ENCODE measurements around the gene PEX7.
"Not testable (repeated sequence)": the region's sequence is repeated elsewhere in the genome, so short reads cannot be mapped to it uniquely, and the experiment has no call there.

Gene PEX7, protein sequence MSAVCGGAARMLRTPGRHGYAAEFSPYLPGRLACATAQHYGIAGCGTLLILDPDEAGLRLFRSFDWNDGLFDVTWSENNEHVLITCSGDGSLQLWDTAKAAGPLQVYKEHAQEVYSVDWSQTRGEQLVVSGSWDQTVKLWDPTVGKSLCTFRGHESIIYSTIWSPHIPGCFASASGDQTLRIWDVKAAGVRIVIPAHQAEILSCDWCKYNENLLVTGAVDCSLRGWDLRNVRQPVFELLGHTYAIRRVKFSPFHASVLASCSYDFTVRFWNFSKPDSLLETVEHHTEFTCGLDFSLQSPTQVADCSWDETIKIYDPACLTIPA

GRCh38 chr6:136822376-136823127 lies at the start of gene PEX7:
PEX7 (plus strand) TSS chr6:136822592; CDS start chr6:136822666, 74 bp downstream.
- DNase-seq, result peak; percentile 97

GRCh38 chr6:136772685-136773472 lies 49.5 kb upstream of the PEX7 start:
- no peak for DNase-seq

DNA sequence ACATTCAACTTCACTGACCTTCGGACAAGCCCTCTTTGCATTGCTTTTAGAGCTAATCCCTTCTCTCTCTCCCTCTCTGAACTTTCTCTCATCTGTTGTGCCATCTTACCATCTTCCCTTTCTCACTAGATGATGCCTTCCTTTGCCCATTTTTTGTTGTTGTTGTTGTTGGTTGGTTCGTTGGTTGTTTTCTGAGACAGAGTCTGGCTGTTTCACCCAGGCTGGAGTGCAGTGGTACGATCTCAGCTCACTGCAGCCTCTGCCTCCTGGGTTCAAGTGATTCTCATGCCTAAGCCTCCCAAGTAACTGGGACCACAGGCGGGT lies 49.0 kb upstream of the PEX7 start:
- DNase-seq, result no peak

DNA sequence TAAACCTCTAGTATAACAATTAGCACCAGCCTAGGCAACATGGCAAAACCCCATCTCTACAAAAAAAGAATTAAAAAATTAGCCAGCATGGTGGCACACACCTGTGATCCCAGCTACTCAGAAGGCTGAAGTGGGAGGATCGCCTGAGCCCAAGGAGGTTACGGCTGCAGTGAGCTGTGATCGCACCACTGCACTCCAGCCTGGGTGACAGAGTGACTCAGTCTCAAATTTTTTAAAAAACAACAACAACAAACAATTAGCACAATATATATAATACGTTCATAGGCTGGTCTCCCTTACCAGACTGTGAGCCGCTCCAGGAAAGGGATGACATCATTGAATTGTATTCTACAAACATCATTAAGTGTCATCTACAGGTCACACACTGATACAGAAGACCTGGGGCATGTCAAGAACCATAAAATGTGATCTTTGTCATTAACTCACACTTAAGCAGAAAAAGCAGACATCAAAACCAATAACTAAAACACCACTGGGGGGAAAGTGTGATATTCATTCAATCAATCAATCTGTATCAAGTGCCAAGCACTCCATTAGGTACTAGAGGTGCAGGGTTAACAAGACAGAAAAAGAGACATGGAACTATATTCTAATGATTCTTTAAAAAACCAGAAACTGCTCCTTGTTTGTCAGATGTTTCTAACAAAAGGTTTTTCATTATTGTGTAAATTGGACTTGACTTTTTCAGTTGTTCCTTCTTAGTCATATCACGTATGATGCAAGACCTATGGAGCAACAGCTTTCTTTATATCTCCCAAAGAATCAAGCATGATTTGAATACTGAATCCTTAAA lies 48.0 kb upstream of the PEX7 start:
- DNase-seq, result no peak

- no peak for DNase-seq
Observed at GRCh38 chr6:136775081-136775480, 47.3 kb upstream of the PEX7 start.

GRCh38 chr6:136775548-136775947 lies 46.8 kb upstream of the PEX7 start:
- no peak for DNase-seq

DNA sequence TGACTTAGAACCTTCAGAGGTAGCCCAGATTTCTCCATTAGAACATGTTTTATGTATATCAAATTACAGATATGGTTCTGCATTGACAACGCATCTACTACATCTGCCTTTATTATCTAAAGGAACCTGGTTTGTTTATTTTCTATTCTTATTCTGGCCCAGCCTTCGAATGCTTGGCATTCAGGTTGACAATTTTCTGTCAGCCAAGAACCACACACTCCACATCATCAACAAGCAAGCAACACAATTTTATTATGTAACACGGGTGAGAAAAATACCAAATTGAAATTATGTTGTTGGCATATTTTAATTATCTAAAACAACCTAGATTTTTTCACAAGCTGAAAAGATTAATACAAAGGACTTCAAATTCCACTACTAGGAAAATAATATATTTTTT lies 44.7 kb upstream of the PEX7 start:
- no peak for DNase-seq

GRCh38 chr6:136779682-136780081 lies 42.7 kb upstream of the PEX7 start:
- DNase-seq, result no peak

DNA sequence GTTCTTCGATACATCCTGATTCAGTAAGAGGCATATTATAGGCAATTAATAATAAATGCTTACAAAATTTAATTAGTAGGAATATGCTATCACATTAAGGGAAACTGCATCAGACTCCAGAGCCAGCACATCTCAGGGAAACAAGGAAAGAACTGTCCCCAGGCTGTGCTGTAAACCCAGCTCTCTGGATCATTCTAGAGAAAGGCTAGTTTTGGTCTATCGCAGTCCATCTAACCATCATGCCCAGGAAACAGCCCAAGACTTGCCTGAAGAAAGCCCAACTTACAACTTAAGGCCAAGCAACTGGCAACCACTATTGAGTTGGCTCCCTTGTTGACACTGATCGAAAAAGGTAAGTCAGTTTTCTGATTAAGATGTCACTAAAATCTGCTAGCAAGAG lies 41.4 kb upstream of the PEX7 start:
- no peak for DNase-seq

DNA sequence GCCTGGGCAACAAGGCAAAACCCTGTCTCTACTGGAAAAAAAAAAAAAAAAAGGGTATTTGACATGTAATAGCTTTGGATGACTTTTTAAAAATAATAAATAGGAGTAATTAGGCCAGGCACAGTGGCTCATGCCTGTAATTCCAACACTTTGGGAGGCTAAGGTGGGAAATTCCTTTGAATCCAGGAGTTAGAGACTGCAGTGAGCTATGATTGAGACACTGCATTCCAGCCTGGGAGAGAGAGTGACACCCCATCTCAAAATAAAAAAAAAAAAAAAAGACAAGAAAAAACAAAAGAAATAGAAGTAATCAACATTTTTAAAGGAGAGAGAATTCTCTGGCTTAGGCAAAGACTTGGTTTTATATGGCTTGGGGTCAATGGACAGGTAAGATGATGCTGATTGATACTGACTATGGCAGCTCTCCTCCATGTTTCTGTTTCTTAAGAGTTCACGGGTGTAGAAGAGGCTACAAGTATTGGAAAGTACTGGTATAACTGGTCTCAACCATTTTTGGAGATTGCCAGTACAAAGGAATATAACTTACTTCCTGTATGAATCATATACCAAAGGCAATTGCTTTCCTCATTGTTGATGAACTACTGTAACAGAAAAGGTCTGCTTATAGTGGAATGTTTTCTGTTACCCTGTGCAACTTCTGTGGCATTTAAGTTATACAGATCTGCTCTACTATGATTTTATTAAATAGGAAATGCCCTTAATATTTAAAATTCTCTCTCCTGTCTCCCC lies 40.2 kb upstream of the PEX7 start:
- DNase-seq, result no peak

DNA sequence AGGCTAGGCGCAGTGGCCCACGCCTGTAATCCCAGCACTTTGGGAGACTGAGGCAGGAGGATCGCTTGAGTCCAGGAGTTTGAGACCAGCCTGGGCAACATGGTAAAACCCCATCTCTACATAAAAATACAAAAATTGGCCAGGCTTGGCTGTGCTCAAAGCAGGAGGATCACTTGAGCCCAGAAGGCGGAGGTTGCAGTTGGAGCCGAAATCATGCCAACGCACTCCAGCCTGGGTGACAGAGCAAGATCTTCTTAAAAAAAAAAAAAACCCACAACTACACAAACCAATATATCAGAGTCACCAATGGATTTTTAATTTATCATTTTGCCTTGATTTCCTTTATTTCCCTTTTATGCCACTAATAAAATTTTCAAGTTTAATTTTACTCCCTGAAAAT lies 39.4 kb upstream of the PEX7 start:
- DNase-seq, result no peak

- no peak for DNase-seq
Observed at GRCh38 chr6:136783495-136784270, 38.7 kb upstream of the PEX7 start.

GRCh38 chr6:136784271-136784664 lies 38.1 kb upstream of the PEX7 start:
- no peak for DNase-seq

DNA sequence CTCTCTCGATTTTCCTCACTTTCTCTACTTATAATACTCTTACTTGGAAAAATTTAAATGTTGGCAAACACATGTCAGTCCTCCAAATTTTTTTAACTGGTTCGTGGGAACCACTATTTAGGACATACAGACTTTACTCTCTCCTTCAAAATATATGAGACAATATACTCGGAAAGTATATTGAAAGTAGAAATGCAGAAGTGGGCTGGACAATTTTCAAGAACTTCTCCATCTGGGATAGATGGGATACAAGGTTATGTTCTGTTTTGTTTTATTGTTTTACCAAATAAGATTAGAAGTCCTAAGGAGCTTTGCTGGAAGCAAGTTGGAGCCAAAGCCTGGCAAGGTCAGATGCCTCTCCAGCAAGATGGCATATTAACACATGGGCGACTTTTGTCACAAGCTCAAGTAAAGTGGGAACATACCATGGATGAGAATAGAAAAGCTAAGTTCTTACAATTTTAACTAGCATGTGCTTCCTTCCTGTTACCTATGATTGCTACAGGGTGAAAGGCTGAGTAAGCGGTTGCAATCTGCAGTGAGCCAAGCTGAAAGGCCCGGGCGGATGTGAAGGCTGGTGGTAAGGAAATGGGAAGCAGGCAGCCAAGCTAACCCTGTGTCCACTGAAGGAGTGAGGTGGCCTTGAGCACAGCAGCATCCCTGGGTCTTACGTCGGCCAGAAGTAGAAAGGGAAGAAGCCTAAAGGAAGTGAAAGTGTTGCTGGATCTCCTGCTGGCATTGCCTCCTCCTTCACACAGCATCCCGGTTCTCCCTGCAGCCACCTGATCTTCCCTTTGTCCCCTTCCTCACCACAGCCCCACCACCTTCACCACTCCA lies 37.3 kb upstream of the PEX7 start:
- no peak for DNase-seq

GRCh38 chr6:136786658-136787057 lies 35.7 kb upstream of the PEX7 start:
- DNase-seq, result no peak

DNA sequence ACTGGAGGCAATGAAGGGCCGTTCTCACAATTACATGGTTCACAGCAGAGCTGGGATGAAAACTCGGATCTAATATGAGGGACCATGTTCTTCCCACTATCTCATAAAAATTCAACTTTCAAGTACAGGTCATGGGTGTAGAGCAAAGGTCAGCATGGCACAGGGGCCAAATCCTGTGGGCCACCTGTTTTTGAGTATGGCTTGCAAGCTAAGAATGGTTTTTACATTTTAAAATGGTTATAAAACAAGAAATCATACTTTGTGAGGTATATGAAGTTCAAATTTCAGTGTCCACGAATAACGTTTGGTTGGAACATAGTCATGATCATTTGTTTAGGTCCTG lies 34.7 kb upstream of the PEX7 start:
- DNase-seq, result no peak

GRCh38 chr6:136788069-136788902 lies 34.1 kb upstream of the PEX7 start:
- no peak for DNase-seq

- DNase-seq, result not testable (repeated sequence)
Observed at GRCh38 chr6:136789440-136789839, 33.0 kb upstream of the PEX7 start.

Data from NCI-H146 (cell line).